Testis (tissue), 3 donors: ENCODE measurements around the gene HAPLN1. TPM values are rescaled to one million over a fixed set of nuclear protein-coding genes. Genes with fewer than 3 reads are reported as not detected.

Experiments used
- DNase-seq: peaks from one replicate; pipeline ENCODE4 v3.0.0-alpha.2; 2019
- H3K27ac ChIP-seq, 2 donors: fragments of 200-600 bp; sonication (generic); one replicate each; pipeline ENCODE4 v1.5.1; 2019
- H3K27me3 ChIP-seq: fragments of 200-600 bp; sonication (generic); one replicate; pipeline ENCODE4 v1.5.1; 2019
- H3K36me3 ChIP-seq: fragments of 200-600 bp; sonication (generic); one replicate; pipeline ENCODE4 v1.5.1; 2017; ENCODE audit warnings: low read depth; ENCODE audit errors: missing control alignments
- H3K4me1 ChIP-seq: fragments of 200-600 bp; sonication (generic); one replicate; pipeline ENCODE4 v1.5.1; 2019
- H3K4me3 ChIP-seq, 2 donors: fragments of 200-600 bp; sonication (generic); one replicate each; pipeline ENCODE4 v1.5.1; 2017 to 2019
- H3K9me3 ChIP-seq: fragments of 200-600 bp; sonication (generic); one replicate; pipeline ENCODE4 v1.5.1; 2017
- CTCF ChIP-seq, 3 experiments: fragments of 450-650 bp in 2 of 3; fragments of 200-600 bp in 1 of 3; sonication (generic) in 1 of 3; IDR thresholded peaks; one replicate each; pipeline ENCODE4 v1.5.1; 2016 to 2019; ENCODE audit warnings: antibody characterized with exemption in 3 of 3, mild to moderate bottlenecking in 2 of 3, moderate library complexity in 1 of 3
- POLR2A ChIP-seq: fragments of 450-650 bp; IDR thresholded peaks from one replicate; pipeline ENCODE4 v1.6.1; 2017; ENCODE audit warnings: antibody characterized with exemption, mild to moderate bottlenecking, moderate library complexity
- WGBS, 2 donors: methylation state at CpG; one replicate each; pipeline ENCODE4 v1.1.5; 2018; 5-methylcytosine and 5-hydroxymethylcytosine counted together
- intact Hi-C: fragments of 100-400 bp; cut with DNase I; formaldehyde crosslinking; loops from one replicate; pipeline ENCODE4 v1.15.1; 2023; ENCODE audit warnings: low total_unique reads
- polyA plus RNA-seq: library from polyadenylated mRNA; stranded (reverse); fragments of 350-450 nt; fragmentation: Illumina TruSeq; extraction: RNeasy Lipid Tissue Mini Kit (QIAGEN cat#74804); gene quantifications from one replicate; pipeline ENCODE4 v1.2.3, GENCODE V29; 2014; ENCODE audit warnings: low read depth, low replicate concordance; ENCODE audit not compliant: insufficient read depth
- small RNA-seq, 2 donors: library from RNA; depleted of rRNA; stranded (forward); fragments of <200 nt; gene quantifications; one replicate each; pipeline ENCODE3, GENCODE V24; 2016
- total RNA-seq, 2 donors: library from RNA; depleted of rRNA; stranded (reverse); fragments of >200 nt; gene quantifications; one replicate each; pipeline ENCODE4 v1.2.3, GENCODE V29; 2016

HAPLN1 gene
- total and polyA plus RNA-seq, 3 donors from 2014 or later: not detected

- DNase-seq: no peak
- no peaks in the 10 kb centered on the region for H3K27me3 ChIP-seq
- no peak overlapping the region for H3K4me3 ChIP-seq
- H3K4me1 ChIP-seq: no peaks in the 10 kb centered on the region
- intact Hi-C loops: no loop called here
- H3K9me3 ChIP-seq: no peaks in the 10 kb centered on the region
- no peak for TF ChIP-seq CTCF (IDR thresholded peaks at IDR 0.05)
- TF ChIP-seq POLR2A: no peak
- no peaks in the 10 kb centered on the region for H3K36me3 ChIP-seq
- H3K27ac ChIP-seq: no peak overlapping the region
- WGBS, 2 donors: 91 to 97% methylated on average over 3 of the region's 3 CpGs
Observed at GRCh38 chr5:83595217-83595616, 125.4 kb downstream of the HAPLN1 start.

- no peak overlapping the region for H3K4me3 ChIP-seq
- H3K4me1 ChIP-seq: no peaks in the 10 kb centered on the region
- H3K9me3 ChIP-seq: no peaks in the 10 kb centered on the region
- no peak for TF ChIP-seq POLR2A
- no peak for TF ChIP-seq CTCF (IDR thresholded peaks at IDR 0.05)
- H3K36me3 ChIP-seq: no peaks in the 10 kb centered on the region
- intact Hi-C loops: no loop called here
- 66 to 73% methylated on average over 4 of the region's 4 CpGs for whole genome bisulfite sequencing, 2 donors
- H3K27me3 ChIP-seq: no peaks in the 10 kb centered on the region
- DNase-seq: no peak
- H3K27ac ChIP-seq: no peak overlapping the region
Observed at GRCh38 chr5:83590966-83591365, 129.7 kb downstream of the HAPLN1 start.

GRCh38 chr5:83589786-83590185 is 130.9 kb downstream of the HAPLN1 start:
- 62 to 77% methylated on average over 1 of the region's 1 CpG for WGBS, 2 donors
- Histone ChIP-seq H3K27ac (no peak overlapping the region), H3K4me3 (no peak overlapping the region), H3K27me3 (no peaks in the 10 kb centered on the region), H3K36me3 (no peaks in the 10 kb centered on the region), H3K4me1 (no peaks in the 10 kb centered on the region), H3K9me3 (no peaks in the 10 kb centered on the region)
- no peak for DNase-seq
- no peak for TF ChIP-seq POLR2A
- intact Hi-C loops: no loop called here

Small RNAs within 50 kb of the gene (small RNA-seq; reads per million reads assigned to genes)
- gene RN7SKP295 (0 reads per million in 2 donors), gene RNU6-620P (0 reads per million in 2 donors)

Other genes starting within 250 kb of the HAPLN1 start
- gene VCAN, start 249.1 kb downstream of the HAPLN1 start, total RNA-seq: 10 to 100 TPM; 15.7 to 23.4 TPM
- gene VCAN, start 249.1 kb downstream of the HAPLN1 start, polyA plus RNA-seq: 22.8 TPM